K562 (cell line): Measurements from ENCODE around the gene LHPP.

Experiments
- ATF2 ChIP-seq: sonication (generic); formaldehyde crosslinking; IDR thresholded peaks from 2 replicates; pipeline ENCODE4 v1.8.1; 2022; ENCODE audit warnings: missing genetic modification reagents
- GTF2F1 ChIP-seq: IDR thresholded peaks from 2 replicates; pipeline ENCODE4 v1.6.1; 2011; ENCODE audit warnings: low read depth, low read length, improper control_type of control experiment
- KAT7 ChIP-seq: sonication (generic); formaldehyde crosslinking; IDR thresholded peaks from 2 replicates; pipeline ENCODE4 v1.8.0; 2022; ENCODE audit warnings: missing genetic modification reagents, mild to moderate bottlenecking, borderline replicate concordance
- MYC ChIP-seq, 2 experiments: fragments of 250-450 bp in 1 of 2; sonication (Bioruptor Pico) in 1 of 2; IDR thresholded peaks; 2 replicates each; pipeline versions ENCODE4 v1.5.1 to v1.6.1; 2012 to 2021; ENCODE audit warnings: low read depth in 2 of 2, borderline replicate concordance in 1 of 2, improper control_type of control experiment in 1 of 2, low read length in 1 of 2, mild to moderate bottlenecking in 1 of 2, moderate library complexity in 1 of 2
- PHF8 ChIP-seq: fragments of 200-600 bp; sonication (generic); IDR thresholded peaks from 2 replicates; pipeline ENCODE4 v1.6.1; 2012; ENCODE audit warnings: mixed run types, mild to moderate bottlenecking, inconsistent platforms, low read length, moderate library complexity, borderline replicate concordance
- POLR2A ChIP-seq: fragments of 450-650 bp; conservative IDR thresholded peaks from 2 replicates; pipeline ENCODE4 v1.6.1; 2016
- SREBF2 ChIP-seq: sonication (generic); formaldehyde crosslinking; IDR thresholded peaks from 2 replicates; pipeline ENCODE4 v1.4.0; 2020; ENCODE audit warnings: mild to moderate bottlenecking, missing genetic modification reagents
- TAF1 ChIP-seq: IDR thresholded peaks from 2 replicates; pipeline ENCODE4 v1.6.1; 2011; ENCODE audit warnings: mild to moderate bottlenecking, low read length, moderate library complexity; ENCODE audit not compliant: insufficient read depth, control insufficient read depth, severe bottlenecking; ENCODE audit errors: extremely low read depth
- USF2 ChIP-seq: sonication (generic); formaldehyde crosslinking; IDR thresholded peaks from 2 replicates; pipeline ENCODE4 v1.5.0; 2020; ENCODE audit warnings: missing genetic modification reagents
- ZKSCAN8 ChIP-seq: fragments of 200-800 bp; sonication (Bioruptor generic); IDR thresholded peaks from 2 replicates; pipeline ENCODE4 v1.6.1; 2016; ENCODE audit warnings: missing genetic modification characterization, missing compliant biosample characterization

- no peak for TF ChIP-seq TAF1
- TF ChIP-seq SREBF2 (CRISPR knock-in tag), result no peak
- TF ChIP-seq MYC (IDR thresholded peaks at IDR 0.05; ENCODE audit: low read depth, low read length), result no peak
- no peak for TF ChIP-seq MYC (CRISPR knock-in tag; IDR thresholded peaks at IDR 0.05; ENCODE audit: borderline replicate concordance, low read depth)
- TF ChIP-seq KAT7, result no peak
- TF ChIP-seq GTF2F1, result no peak
- no peak for TF ChIP-seq ATF2 (CRISPR knock-in tag)
- no peak for TF ChIP-seq ZKSCAN8 (CRISPR knock-in tag)
- TF ChIP-seq PHF8, result no peak
- no peak for TF ChIP-seq POLR2A
- no peak for TF ChIP-seq USF2
Observed at GRCh38 chr10:124550293-124551034, 88.8 kb downstream of the LHPP start.
